GM12878 (cell line): ENCODE data around the gene HOOK2. TPM values are rescaled to one million over a fixed set of nuclear protein-coding genes. Genes with fewer than 3 reads are reported as not detected.

Experiments used
- ATAC-seq: fragments of 200-7000 bp; cut with Tn5 transposase; 3 replicates; pipeline ENCODE4 v1.9.1; 2020; ENCODE audit warnings: mild to moderate bottlenecking, moderate library complexity
- BruUV-seq: library from RNA; stranded (reverse); fragments of 400-500 nt; replicated peaks from 2 replicates; lab custom pipeline; 2021; lab: Mats Ljungman, UMichigan
- CTCF ChIA-PET: fragments of 300-600 bp; sonication (Branson Sonifier 250); formaldehyde crosslinking; extraction: SDS; loops from one replicate; lab custom pipeline; 2021; ENCODE audit warnings: inconsistent platforms; lab: Yijun Ruan, JAX
- POLR2A ChIA-PET: fragments of 350-600 bp; formaldehyde crosslinking; extraction: SDS; loops from one replicate; lab custom pipeline; 2021; ENCODE audit warnings: inconsistent platforms; lab: Charles Lee
- RAD21 ChIA-PET: fragments of 300-600 bp; sonication (Branson Sonifier 250); formaldehyde crosslinking; loops from one replicate; lab custom pipeline; 2023; ENCODE audit warnings: antibody characterized with exemption; ENCODE audit not compliant: unreplicated experiment; lab: Charles Lee
- SMC1A ChIA-PET: fragments of 300-600 bp; sonication (Branson Sonifier 250); formaldehyde crosslinking; loops from one replicate; lab custom pipeline; 2023; ENCODE audit not compliant: unreplicated experiment, uncharacterized antibody; lab: Charles Lee
- DNase-seq: peaks from one replicate; pipeline ENCODE4 v3.0.0-alpha.2; 2011; ENCODE audit warnings: low read depth, low spot score
- FAIRE-seq: peaks from 3 replicates; lab custom pipeline; 2011; peaks lifted over from hg19 to GRCh38; lab: Jason Lieb, UNC
- H2AFZ ChIP-seq: 2 replicates; pipeline ENCODE4 v1.6.0; 2011; ENCODE audit warnings: low read depth, low read length, control low read depth; ENCODE audit not compliant: control insufficient read depth
- H3K27ac ChIP-seq: 2 replicates; pipeline ENCODE4 v1.5.1; 2011; ENCODE audit warnings: control low read depth; ENCODE audit not compliant: control insufficient read depth, insufficient read depth
- H3K27me3 ChIP-seq, 2 experiments: replicated peaks in 1 of 2; 2 replicates each; pipeline versions ENCODE4 v1.6.0 to v1.6.1; 2011; ENCODE audit warnings: low read length in 1 of 2; ENCODE audit not compliant: control insufficient read depth in 2 of 2, insufficient read depth in 2 of 2
- H3K36me3 ChIP-seq, 2 experiments: 2 replicates each; pipeline ENCODE4 v1.5.1; 2011; ENCODE audit warnings: low read length in 1 of 2; ENCODE audit not compliant: control insufficient read depth in 2 of 2, insufficient read depth in 2 of 2
- H3K4me1 ChIP-seq: 2 replicates; pipeline ENCODE4 v1.6.1; 2011; ENCODE audit warnings: mild to moderate bottlenecking, low read length, moderate library complexity, mixed read lengths; ENCODE audit not compliant: control insufficient read depth, insufficient read depth
- H3K4me2 ChIP-seq: 2 replicates; pipeline ENCODE4 v1.6.0; 2011; ENCODE audit warnings: control low read depth; ENCODE audit not compliant: control insufficient read depth, insufficient read depth
- H3K4me3 ChIP-seq: fragments of 200-600 bp; sonication (generic); 2 replicates; pipeline ENCODE4 v1.5.1; 2016
- H3K79me2 ChIP-seq: 2 replicates; pipeline ENCODE4 v1.6.0; 2011; ENCODE audit warnings: low read length; ENCODE audit not compliant: control insufficient read depth, insufficient read depth
- H3K9ac ChIP-seq: 2 replicates; pipeline ENCODE4 v1.8.0; 2011; ENCODE audit warnings: low read length, control low read depth, mixed read lengths; ENCODE audit not compliant: control insufficient read depth, insufficient read depth
- H3K9me3 ChIP-seq: replicated peaks from 3 replicates; pipeline ENCODE4 v1.5.1; 2011; ENCODE audit warnings: mild to moderate bottlenecking, low read length; ENCODE audit not compliant: control insufficient read depth, insufficient read depth
- H4K20me1 ChIP-seq: 2 replicates; pipeline ENCODE4 v1.6.0; 2011; ENCODE audit not compliant: control insufficient read depth, insufficient read depth
- BCL11A ChIP-seq: IDR thresholded peaks from 2 replicates; pipeline ENCODE4 v1.6.1; 2011; ENCODE audit warnings: low read depth, low read length
- BMI1 ChIP-seq: fragments of 450-650 bp; IDR thresholded peaks from 2 replicates; pipeline ENCODE4 v1.6.1; 2016; ENCODE audit warnings: mild to moderate bottlenecking, moderate library complexity, borderline replicate concordance
- CHD2 ChIP-seq: IDR thresholded peaks from 2 replicates; pipeline ENCODE4 v1.6.1; 2011; ENCODE audit warnings: low read depth, low read length, improper control_type of control experiment, borderline replicate concordance
- EED ChIP-seq: sonication (generic); IDR thresholded peaks from 2 replicates; pipeline ENCODE4 v1.6.1; 2016; ENCODE audit warnings: antibody characterized with exemption, low read depth
- HDGF ChIP-seq: fragments of 450-650 bp; IDR thresholded peaks from 2 replicates; pipeline ENCODE4 v1.6.1; 2016; ENCODE audit warnings: antibody characterized with exemption
- IRF5 ChIP-seq: fragments of 450-650 bp; IDR thresholded peaks from 2 replicates; pipeline ENCODE4 v1.6.1; 2017; ENCODE audit warnings: borderline replicate concordance
- NFYA ChIP-seq: IDR thresholded peaks from 2 replicates; pipeline ENCODE4 v1.6.1; 2011; ENCODE audit warnings: low read depth, mild to moderate bottlenecking, low read length, improper control_type of control experiment, borderline replicate concordance
- POLR2AphosphoS2 ChIP-seq: IDR thresholded peaks from 2 replicates; pipeline ENCODE4 v1.6.1; 2011; ENCODE audit warnings: low read depth, mild to moderate bottlenecking, low read length, improper control_type of control experiment, moderate library complexity
- RAD51 ChIP-seq: fragments of 450-650 bp; IDR thresholded peaks from 2 replicates; pipeline ENCODE4 v1.6.1; 2016; ENCODE audit warnings: moderate library complexity, mild to moderate bottlenecking, inconsistent platforms
- RCOR1 ChIP-seq: conservative IDR thresholded peaks from 2 replicates; pipeline ENCODE4 v1.6.1; 2012; ENCODE audit warnings: low read depth, low read length, improper control_type of control experiment
- SMAD5 ChIP-seq: IDR thresholded peaks from 2 replicates; pipeline ENCODE4 v1.6.1; 2016; ENCODE audit warnings: antibody characterized with exemption, low read depth
- SMC3 ChIP-seq: IDR thresholded peaks from 2 replicates; pipeline ENCODE4 v1.6.1; 2011; ENCODE audit warnings: low read length, improper control_type of control experiment, borderline replicate concordance
- TCF3 ChIP-seq: IDR thresholded peaks from 2 replicates; pipeline ENCODE4 v1.6.1; 2012; ENCODE audit warnings: low read depth, mild to moderate bottlenecking, low read length, borderline replicate concordance; ENCODE audit not compliant: insufficient read depth
- WGBS: methylation state at CpG from one replicate; pipeline ENCODE4 v1.1.6; 2016; ENCODE audit warnings: low lambda C conversion rate; ENCODE audit not compliant: insufficient replicate concordance, insufficient coverage; ENCODE audit errors: missing lambda C conversion rate; 5-methylcytosine and 5-hydroxymethylcytosine counted together
- in situ Hi-C: fragments of 300-500 bp; cut with MboI; formaldehyde crosslinking; loops from 9 replicates; pipeline ENCODE4 v1.14.3; 2018; ENCODE audit warnings: mixed read lengths
- intact Hi-C: fragments of 100-400 bp; cut with micrococcal nuclease; formaldehyde crosslinking; loops from one replicate; pipeline ENCODE4 v1.14.2; 2022; ENCODE audit not compliant: unreplicated experiment
- polyA plus RNA-seq, 11 experiments: library from polyadenylated mRNA; depleted of rRNA in 4 of 11; unstranded in 6 of 11; stranded (reverse) in 5 of 11; fragments of >200 nt; fragmentation: Nextera tagmentation in 4 of 11; fragmentation: Illumina TruSeq in 1 of 11; extraction: Ambion mirVana in 4 of 11; extraction: Trizol in 1 of 11; gene quantifications; 1 replicate in 1 of 11; 2 replicates in 10 of 11; pipeline versions ENCODE4 v1.2.1 to v1.2.3, GENCODE V29; 2011 to 2016; ENCODE audit warnings: inconsistent platforms in 2 of 11, missing spikeins in 2 of 11, low read depth in 1 of 11
- total RNA-seq, 4 experiments: library from RNA; depleted of rRNA in 3 of 4; stranded (reverse); fragments of >200 nt in 3 of 4; fragmentation: Illumina TruSeq in 1 of 4; extraction: Trizol in 1 of 4; gene quantifications; 2 replicates each; pipeline versions ENCODE4 v1.2.1 to v1.2.3, GENCODE V29; 2013 to 2021
- TF ChIP-seq, protein P1 (sequence below): IDR thresholded peaks from 2 replicates; pipeline ENCODE4 v1.6.1; 2011; ENCODE audit warnings: mild to moderate bottlenecking, low read depth, low read length, moderate library complexity; ENCODE audit not compliant: insufficient replicate concordance

HOOK2 gene
- total and polyA plus RNA-seq, 10 of the 15 experiments (the other 5 are each of a cell fraction or from before 2014, with no cell fraction given) = 1.5 to 9.6 (median 6.2) TPM

- H3K4me2 ChIP-seq = no peak overlapping the region
- TF ChIP-seq BMI1 (no peak), IRF5 (no peak), BCL11A (no peak), SMAD5 (no peak), HDGF (no peak), CHD2 (no peak), POLR2AphosphoS2 (no peak), TCF3 (no peak), EED (no peak), SMC3 (no peak), RAD51 (no peak), NFYA (no peak), RCOR1 (no peak)
- TF ChIP-seq, protein P1, sequence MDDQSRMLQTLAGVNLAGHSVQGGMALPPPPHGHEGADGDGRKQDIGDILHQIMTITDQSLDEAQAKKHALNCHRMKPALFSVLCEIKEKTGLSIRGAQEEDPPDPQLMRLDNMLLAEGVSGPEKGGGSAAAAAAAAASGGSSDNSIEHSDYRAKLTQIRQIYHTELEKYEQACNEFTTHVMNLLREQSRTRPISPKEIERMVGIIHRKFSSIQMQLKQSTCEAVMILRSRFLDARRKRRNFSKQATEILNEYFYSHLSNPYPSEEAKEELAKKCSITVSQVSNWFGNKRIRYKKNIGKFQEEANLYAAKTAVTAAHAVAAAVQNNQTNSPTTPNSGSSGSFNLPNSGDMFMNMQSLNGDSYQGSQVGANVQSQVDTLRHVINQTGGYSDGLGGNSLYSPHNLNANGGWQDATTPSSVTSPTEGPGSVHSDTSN = no peak
- H3K27me3 ChIP-seq = no peaks in the 10 kb centered on the region
- H3K9ac ChIP-seq = no peak overlapping the region
- ChIA-PET POLR2A (interaction anchor here (0.5 kb wide), 1 partner anchor 24 kb away, joined by 3 read pairs; no protein-coding TSS in a partner anchor), CTCF (interaction anchor here (1.0 to 1.1 kb wide), 2 partner anchors 10 to 98 kb away, joined by 3 to 7 read pairs; no protein-coding TSS in a partner anchor), SMC1A (no interaction called here), RAD21 (no interaction called here)
- FAIRE-seq (no peak), ATAC-seq (no peak), DNase-seq (no peak)
- no peak overlapping the region for H3K27ac ChIP-seq
- no TSS peak for BruUV-seq
- no peaks in the 10 kb centered on the region for H3K4me1 ChIP-seq
- no peak overlapping the region for H2AFZ ChIP-seq
- in situ Hi-C loops = no loop called here
- H4K20me1 ChIP-seq = no peaks in the 10 kb centered on the region
- H3K4me3 ChIP-seq = no peak overlapping the region
- H3K79me2 ChIP-seq = no peaks in the 10 kb centered on the region
- peaks cover 0 to 8% of the 10 kb centered on the region in 2 experiments; a peak in 2 of 4 replicates for H3K36me3 ChIP-seq
- intact Hi-C loops = no loop called here
- H3K9me3 ChIP-seq = peaks cover 11% of the 10 kb centered on the region; the same call in 1 of the 3 replicates
- 32% methylated on average over 24 of the region's 24 CpGs for WGBS
Measured at GRCh38 chr19:12749938-12750521, 25.3 kb downstream of the HOOK2 start.
